Nephron (organoid): ENCODE measurements around the gene NCOA6.

Source experiments
- H3K27ac Mint-ChIP-seq, 3 experiments: 2 replicates each; pipeline ENCODE4 v1.8.0; 2020; ENCODE audit warnings: mixed read lengths in 3 of 3, mild to moderate bottlenecking in 2 of 3, moderate library complexity in 1 of 3
- H3K27me3 Mint-ChIP-seq: 2 replicates; pipeline ENCODE4 v1.8.0; 2021; ENCODE audit warnings: low read depth, mild to moderate bottlenecking, moderate library complexity, mixed read lengths
- H3K36me3 Mint-ChIP-seq: 2 replicates; pipeline ENCODE4 v1.8.0; 2020; ENCODE audit warnings: low read depth, mixed read lengths
- H3K4me1 Mint-ChIP-seq: 2 replicates; pipeline ENCODE4 v1.8.0; 2020; ENCODE audit warnings: mixed read lengths
- H3K4me3 Mint-ChIP-seq, 3 experiments: 2 replicates each; pipeline ENCODE4 v1.8.0; 2020; ENCODE audit warnings: mild to moderate bottlenecking in 3 of 3, mixed read lengths in 3 of 3, moderate library complexity in 2 of 3
- H3K9me3 Mint-ChIP-seq: 2 replicates; pipeline ENCODE4 v1.8.0; 2020; ENCODE audit warnings: mixed read lengths
- CTCF ChIP-seq, 3 experiments: fragments of 200-600 bp; sonication (generic); IDR thresholded peaks; one replicate each; pipeline ENCODE4 v1.5.0; 2021; ENCODE audit warnings: antibody characterized with exemption in 3 of 3; ENCODE audit not compliant: unreplicated experiment in 3 of 3

Gene NCOA6

DNA sequence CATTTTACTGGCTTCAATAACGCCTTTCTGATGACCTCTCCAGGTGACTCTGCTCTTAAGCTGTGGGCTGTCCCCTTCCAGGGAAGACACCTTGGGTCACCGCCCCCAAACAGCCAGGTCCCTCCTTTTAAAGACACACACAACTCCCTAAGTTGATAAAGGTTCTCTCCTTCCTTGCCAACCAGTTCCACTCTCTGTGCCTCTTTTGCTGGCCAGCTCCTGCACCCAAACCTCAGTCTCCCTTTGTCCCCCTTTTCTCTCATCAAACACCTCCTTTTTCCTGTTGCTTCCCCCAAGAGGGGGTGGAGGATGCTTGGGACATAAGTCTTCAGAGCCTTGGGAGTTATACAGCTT, 1.0 kb downstream of the NCOA6 start:
- H3K9me3 Mint-ChIP-seq = no peaks in the 10 kb centered on the region
- peaks cover 29% of the 10 kb centered on the region for H3K4me1 Mint-ChIP-seq
- H3K36me3 Mint-ChIP-seq = peaks cover 12% of the 10 kb centered on the region
- H3K4me3 Mint-ChIP-seq = peak overlapping the region; percentile 98 to 100 (median 99)
- H3K27ac Mint-ChIP-seq = peak overlapping the region; percentile 96 to 98 (median 98)
- no peaks in the 10 kb centered on the region for H3K27me3 Mint-ChIP-seq
- TF ChIP-seq CTCF (IDR thresholded peaks at IDR 0.05; ENCODE audit: unreplicated experiment in 3 of 3) = no peak

GRCh38 chr20:34824026-34824425, 1.4 kb downstream of the NCOA6 start:
- Mint-ChIP-seq H3K4me3 (peak overlapping the region; percentile 98 to 100 (median 99)), H3K4me1 (peaks cover 29% of the 10 kb centered on the region), H3K27ac (peak overlapping the region; percentile 96 to 98 (median 98)), H3K27me3 (no peaks in the 10 kb centered on the region), H3K36me3 (peaks cover 12% of the 10 kb centered on the region), H3K9me3 (no peaks in the 10 kb centered on the region)
- no peak for TF ChIP-seq CTCF (IDR thresholded peaks at IDR 0.05; ENCODE audit: unreplicated experiment in 3 of 3)

DNA sequence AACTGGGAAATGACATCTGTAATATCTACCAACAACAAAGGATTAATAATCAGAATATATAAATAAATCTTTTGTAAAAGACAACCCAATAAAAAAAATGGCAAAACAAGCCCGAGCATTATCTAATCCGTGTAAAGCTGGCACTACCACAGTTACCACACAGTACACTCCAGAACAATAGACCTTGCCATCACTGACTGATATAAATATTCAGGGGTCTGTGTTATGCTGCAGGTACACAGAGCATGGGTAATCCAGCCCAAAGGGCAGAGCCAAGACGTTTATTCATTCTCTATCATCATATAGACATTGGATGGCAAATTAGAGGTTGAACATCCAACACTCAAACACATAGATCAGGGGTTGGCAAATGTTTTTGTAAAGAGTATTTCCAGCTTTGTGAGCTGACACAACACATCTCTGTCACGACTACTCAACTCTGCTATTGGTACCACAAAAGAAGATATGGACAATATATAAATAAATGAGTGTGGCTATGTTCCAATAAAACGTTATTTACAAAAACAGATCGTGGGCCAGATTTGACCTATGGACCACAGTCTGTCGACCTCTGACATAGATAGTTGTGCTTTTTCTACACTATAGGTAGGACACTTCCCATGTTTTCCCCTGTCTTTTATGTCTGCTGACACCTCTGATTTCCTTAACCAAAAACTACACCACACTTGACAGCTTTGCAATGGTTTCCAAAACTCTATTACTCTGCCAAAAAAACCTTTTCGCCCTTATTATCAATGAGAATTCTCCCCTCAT, 4.5 kb downstream of the NCOA6 start:
- Mint-ChIP-seq H3K4me1 (peaks cover 41% of the 10 kb centered on the region), H3K4me3 (peak overlapping the region in 2 of 3 experiments; percentile 15 to 21), H3K27me3 (no peaks in the 10 kb centered on the region), H3K9me3 (no peaks in the 10 kb centered on the region), H3K36me3 (peaks cover 12% of the 10 kb centered on the region), H3K27ac (no peak overlapping the region)
- no peak for TF ChIP-seq CTCF (IDR thresholded peaks at IDR 0.05; ENCODE audit: unreplicated experiment in 3 of 3)

- Mint-ChIP-seq H3K27ac (no peak overlapping the region), H3K4me1 (peaks cover 26% of the 10 kb centered on the region), H3K27me3 (no peaks in the 10 kb centered on the region), H3K9me3 (no peaks in the 10 kb centered on the region), H3K36me3 (peaks cover 12% of the 10 kb centered on the region), H3K4me3 (no peak overlapping the region)
- no peak for TF ChIP-seq CTCF (IDR thresholded peaks at IDR 0.05; ENCODE audit: unreplicated experiment in 3 of 3)
Measured at GRCh38 chr20:34817801-34818200, 7.7 kb downstream of the NCOA6 start.

- H3K4me1 Mint-ChIP-seq = peaks cover 21% of the 10 kb centered on the region
- no peaks in the 10 kb centered on the region for H3K9me3 Mint-ChIP-seq
- no peaks in the 10 kb centered on the region for H3K27me3 Mint-ChIP-seq
- peaks cover 7% of the 10 kb centered on the region for H3K36me3 Mint-ChIP-seq
- TF ChIP-seq CTCF (IDR thresholded peaks at IDR 0.05; ENCODE audit: unreplicated experiment in 3 of 3) = no peak
- no peak overlapping the region for H3K27ac Mint-ChIP-seq
- H3K4me3 Mint-ChIP-seq = no peak overlapping the region
Measured at GRCh38 chr20:34817072-34817471, 8.4 kb downstream of the NCOA6 start.

DNA sequence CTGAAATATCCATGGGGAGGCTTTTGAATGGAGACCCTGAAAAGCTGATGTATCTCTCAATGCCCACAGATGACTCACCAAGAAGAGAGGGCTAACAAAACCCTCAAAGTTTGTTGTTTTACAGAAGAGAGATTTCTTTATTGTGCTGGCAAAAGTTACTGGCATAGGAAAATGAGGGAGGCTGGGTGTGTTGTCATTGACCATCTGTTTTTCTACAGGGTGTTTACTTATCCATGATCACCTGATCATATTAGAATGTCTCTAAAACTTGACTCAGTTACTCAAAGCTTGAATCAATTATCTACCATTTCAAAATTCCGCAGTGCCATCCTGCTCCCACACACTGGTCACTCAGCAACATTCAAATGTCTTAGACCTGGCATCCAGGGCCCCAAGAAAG, 9.8 kb downstream of the NCOA6 start:
- Mint-ChIP-seq H3K4me3 (no peak overlapping the region), H3K36me3 (peaks cover 4% of the 10 kb centered on the region), H3K27me3 (no peaks in the 10 kb centered on the region), H3K9me3 (no peaks in the 10 kb centered on the region), H3K27ac (peak overlapping the region in 2 of 3 experiments; percentile 0 to 10), H3K4me1 (peaks cover 12% of the 10 kb centered on the region)
- TF ChIP-seq CTCF (IDR thresholded peaks at IDR 0.05; ENCODE audit: unreplicated experiment in 3 of 3) = no peak
